Activated CD4-positive, alpha-beta T cell treated with anti-CD3 and anti-CD28 coated beads, Interleukin-2, Interleukin-6, amounts not matched to agents 100 ng/mL and 50 ng/mL, durations not matched to agents 16 hours and 8 hours (primary cell): ENCODE measurements around the gene DOK1.

ENCODE experiments used
- DNase-seq: peaks from one replicate; pipeline ENCODE4 v3.0.0-alpha.2; 2020

The DOK1 gene

DNA sequence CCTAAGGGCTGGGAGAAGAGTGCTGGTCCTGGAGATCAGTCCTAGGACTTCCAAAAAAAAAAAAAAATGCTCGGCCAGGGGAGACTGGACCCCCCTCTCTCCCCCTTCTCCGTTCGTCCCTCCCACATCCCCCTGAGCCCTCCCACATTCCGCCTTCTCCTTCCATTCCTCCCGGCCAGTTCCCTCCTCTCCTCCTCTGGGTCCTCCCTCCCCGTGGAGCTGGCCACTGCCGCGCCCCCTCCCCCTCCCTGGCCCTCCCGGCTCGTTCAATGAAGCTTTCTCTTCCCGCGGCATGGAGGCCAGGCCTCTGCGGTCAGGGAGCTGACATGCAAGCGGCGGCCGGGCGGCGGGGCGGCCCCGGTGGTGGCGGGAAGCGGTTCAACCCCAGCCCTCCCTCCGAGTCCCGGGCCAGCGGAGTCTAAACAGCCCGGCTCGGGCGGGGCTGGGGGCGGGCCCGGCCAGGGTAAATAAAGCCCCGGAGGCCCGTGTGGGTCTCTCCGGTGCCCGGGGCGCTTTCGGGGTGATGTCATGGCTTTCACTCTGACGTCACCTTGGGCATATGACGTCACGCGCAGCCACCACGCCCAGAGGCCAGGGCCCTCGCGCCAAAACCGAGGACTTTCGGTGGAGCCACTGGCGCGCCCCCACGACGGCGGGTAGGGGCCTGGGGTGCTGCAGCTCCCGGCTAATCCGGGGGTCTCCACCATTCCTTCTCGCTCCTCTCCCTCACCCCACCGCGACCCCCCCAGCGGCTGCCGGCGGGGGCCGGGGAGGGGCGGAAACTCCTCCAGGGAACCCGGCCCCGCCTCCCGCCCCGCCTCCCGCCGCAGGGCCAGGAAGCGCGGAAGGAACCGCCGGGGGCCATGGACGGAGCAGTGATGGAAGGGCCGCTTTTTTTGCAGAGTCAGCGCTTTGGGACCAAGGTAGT lies at the start of gene DOK1, which contains the start of gene LOXL3:
Gene DOK1, plus strand, starts transcription at position 829 of the 928 bp plus-strand sequence. Its CDS starts 35 bp downstream, at position 864.
Gene LOXL3, minus strand, starts transcription at position 51 of the 928 bp plus-strand sequence. CDS start 1,308 bp downstream, outside the sequence.
- DNase-seq = peak; percentile 91

DNA sequence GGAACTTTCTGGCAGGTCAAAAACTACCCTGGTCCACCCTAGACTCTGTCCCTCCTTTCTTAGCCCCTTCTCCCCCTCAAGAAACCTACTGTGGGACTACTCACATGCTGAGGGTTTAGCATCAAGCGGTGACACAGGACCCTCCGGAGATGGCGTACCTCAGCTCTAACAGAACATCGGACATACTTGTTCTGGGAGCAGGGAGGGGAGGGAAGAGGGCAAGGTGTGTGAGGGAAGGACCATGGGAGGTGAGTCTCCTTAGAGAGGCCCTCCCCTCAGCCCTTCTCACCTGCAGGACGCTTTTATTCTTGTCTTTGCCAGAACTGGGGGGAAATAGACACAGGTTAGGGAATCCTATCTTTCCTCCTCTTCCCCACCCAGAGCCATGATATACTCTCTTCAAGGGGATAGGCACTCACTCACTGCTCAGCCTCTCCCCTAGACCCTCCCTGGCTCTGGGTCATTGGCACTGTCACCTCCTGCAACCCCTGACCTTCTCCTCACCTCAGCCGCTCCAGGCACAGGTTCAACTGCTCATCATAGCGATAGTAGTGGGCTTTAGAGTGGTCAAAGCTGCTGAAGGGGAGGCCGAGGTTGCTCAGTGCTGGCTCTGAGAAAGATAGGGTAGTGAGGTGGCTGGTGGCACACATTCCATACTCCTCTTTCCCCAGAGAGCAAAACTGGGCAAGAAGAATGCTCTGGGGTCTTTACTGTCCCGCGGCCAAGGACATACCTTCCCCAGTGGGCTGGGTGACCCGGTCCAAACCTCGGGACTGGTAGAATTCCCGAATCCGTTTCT lies 48.9 kb upstream of the DOK1 start:
- no peak for DNase-seq

DNA sequence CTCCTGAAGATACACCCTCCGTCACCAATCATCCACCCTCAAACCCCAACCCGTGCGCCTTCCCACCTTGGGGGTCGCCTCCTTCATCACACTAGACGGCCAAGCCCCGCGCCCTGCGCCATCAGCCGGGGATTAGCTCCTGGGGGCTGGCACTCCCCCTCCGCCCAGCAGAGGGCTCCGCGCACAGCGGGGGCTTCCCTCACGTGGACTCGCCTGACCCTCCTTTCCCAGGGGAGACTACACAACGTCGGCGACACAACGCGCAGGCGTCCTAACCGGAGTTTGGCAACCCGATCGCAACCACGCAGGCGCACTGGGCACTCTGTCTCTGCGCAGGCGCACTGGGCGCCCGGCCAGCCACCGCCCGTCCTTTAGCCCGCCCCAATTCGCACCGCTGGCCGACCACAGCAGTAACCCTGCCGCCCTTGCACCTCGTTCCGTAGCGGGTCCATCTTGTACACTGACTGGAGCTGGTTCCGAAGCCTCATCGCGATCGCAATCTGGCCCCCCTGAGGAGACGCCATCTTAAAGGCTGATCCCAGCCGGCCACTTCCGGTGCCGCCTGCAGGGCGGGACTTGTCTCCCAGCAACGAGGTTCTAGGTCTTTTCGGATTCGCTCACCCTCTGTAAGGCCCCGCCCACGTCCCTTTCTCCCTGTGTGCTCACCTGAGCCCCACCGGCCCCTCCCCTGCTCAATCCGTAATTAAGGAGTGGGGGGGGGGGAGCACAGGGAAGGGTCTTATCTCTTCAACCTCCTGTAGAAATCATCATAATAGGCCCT lies 47.2 kb upstream of the DOK1 start, which contains the start of gene PCGF1:
Gene PCGF1, minus strand, starts transcription at position 551 of the 781 bp plus-strand sequence. Its CDS starts 27 bp downstream, at position 524.
- peak; percentile 98 for DNase-seq

DNA sequence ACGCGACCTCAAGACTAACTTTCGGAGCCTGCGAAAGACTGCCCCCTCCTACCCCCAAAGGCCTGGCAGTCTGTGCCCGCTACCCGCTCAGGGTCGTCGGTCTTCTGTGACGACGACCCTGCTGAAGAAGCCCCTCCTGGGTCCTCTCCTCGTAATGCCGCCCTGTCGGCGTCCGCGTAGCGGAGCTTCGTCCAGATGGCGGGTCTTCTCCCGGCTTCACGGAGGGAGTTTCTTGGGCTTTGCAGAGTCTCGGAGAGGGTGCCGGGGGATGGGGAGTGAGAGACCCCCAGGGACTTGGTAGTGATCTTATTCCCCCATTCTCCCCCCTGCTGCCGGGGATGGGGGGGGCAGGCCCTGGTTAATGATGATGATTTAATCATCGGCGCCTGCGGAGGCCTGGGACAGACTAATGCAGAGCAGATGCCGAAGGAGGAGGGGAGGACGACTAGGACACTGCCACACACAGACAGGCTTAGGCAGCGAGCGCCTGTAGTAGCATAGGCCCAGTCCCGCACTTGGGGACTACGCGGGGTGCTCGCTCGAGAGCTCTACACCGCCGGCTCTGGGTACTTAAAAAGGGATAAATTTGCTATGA lies 46.5 kb upstream of the DOK1 start:
- no peak for DNase-seq

DNA sequence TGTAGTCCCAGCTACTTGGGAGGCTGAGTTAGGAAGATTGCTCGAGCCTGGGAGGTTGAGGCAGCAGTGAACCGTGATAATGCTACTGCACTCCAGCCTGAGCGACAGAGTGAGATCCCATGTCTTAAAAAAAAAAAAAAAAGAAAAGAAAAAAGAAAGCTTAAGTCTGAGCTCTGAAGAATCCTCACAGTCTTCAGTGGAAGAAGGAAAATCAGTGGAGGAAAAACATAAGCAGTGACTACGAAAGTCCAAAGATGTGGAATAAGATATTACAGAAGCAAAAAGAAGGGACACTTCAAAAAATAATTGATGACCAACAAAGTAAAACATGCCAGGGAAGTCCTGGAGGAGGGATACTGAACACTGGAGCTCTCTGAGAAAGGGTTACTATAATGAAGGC lies 44.2 kb upstream of the DOK1 start:
- DNase-seq = no peak

DNA sequence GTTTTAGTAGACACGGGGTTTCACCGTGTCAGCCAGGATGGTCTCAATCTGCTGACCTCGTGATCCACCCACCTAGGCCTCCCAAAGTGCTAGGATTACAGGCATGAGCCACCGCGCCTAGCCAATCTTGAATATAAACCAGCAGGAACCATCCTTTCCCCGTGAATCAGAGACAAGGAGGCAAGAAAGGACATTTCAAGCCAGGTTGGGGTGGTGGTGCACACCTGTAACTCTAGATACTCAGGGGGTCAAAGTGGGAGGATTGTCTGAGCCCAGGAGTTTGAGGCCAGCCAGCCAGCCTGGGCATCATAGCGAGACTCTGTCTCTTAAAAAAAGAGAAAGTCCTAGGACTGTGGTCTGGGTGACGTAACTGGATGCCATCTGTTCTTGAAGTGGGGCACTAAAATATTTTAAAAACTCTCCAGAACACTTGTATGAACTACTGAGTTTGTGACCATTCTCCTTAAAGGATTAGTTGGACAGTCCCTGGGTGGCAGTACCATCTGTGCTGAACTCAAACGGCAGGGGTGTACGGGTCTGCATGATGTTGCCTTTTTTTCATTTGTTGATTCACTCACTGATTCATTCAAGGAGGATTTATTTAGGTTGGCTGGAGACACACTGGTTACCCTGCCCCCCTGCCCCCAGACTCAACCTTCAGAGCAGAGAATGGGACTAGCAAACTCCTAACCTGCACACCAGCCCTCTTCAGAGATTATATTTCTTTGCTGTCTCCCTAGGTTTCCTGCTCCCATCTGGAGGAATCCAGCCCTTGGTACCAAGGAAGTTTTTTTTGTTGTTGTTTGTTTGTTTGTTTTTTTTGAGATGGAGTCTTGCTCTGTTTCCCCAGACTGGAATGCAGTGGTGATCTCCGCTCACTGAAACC lies 43.2 kb upstream of the DOK1 start:
- DNase-seq = no peak

DNA sequence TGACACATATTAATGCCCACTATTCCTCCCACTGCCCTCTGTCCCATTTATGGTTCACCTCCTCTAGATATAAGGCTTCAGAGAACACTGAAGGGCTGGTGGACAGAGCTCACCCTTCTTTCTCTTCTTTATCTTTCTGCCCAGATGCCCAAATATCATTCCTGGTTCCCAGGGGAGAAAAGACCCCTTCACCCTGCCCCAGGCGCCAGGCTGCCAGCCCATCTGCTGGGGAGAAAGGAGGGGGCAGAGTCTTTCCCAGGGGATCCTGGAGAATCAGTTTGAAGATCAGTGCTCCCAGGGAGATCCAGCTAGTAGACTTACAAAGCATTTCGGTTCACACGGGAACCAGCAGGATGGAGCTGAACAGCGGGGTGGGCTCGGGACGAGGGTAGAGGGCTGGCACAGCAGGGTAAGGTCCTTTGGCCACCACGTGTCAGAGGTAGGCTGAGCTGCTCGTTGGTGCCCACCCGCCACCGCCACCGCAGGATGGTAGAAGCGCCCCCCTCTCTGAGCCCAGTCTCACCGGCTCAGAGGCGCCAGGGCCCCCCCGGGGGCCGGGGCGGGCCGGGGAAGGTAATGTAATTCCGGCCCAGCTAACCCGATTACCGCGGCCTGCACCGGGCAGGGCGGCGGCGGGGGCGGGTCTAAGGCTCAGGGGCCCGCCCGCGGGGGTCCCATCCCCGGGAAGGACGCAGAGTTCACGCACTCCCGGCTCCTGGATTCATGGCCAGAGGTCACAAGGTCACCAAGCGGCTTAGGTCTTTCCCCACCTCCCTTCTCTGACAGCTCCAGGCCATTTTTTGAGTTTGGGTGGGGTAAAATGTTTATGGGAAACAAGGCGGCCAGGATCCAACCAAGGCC lies 41.5 kb upstream of the DOK1 start:
- DNase-seq = no peak

DNA sequence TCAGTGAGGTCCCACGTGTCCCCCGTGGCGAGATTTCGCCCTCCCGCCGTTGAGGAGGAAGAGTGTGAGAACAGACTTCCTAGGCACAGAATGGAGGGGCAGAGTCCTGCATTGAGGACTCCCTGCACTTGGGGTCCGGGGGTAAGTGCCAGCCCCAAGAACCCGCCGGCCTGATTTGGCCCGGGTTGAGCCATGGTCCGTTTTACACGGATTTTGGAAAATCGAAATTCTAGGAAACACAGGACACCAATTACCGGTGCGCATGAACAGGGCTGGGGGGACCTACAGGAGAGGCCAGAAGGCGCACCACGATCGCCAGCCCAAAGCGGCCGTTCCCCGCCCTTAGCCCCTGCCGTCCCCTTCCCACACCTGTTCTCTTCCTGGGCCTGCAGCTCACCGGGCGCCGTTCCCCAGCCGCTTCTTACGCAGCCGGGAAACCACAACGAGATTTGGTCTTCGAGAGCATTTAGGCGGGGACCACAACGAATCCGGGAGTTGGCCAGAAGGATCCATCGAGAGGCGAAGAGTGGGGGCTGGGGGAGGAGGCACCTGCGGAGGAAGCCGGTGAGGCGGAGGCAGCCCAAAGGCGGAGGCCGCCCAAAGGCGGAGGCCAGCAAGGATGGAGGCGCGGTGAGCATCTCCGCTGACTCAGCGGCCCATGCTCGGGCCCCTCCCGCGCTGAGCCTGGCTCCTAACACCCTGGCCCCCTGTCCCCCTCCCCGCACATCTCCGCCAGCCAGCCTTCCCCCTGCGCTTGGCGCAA lies 40.7 kb upstream of the DOK1 start:
- peak; percentile 43 for DNase-seq

DNA sequence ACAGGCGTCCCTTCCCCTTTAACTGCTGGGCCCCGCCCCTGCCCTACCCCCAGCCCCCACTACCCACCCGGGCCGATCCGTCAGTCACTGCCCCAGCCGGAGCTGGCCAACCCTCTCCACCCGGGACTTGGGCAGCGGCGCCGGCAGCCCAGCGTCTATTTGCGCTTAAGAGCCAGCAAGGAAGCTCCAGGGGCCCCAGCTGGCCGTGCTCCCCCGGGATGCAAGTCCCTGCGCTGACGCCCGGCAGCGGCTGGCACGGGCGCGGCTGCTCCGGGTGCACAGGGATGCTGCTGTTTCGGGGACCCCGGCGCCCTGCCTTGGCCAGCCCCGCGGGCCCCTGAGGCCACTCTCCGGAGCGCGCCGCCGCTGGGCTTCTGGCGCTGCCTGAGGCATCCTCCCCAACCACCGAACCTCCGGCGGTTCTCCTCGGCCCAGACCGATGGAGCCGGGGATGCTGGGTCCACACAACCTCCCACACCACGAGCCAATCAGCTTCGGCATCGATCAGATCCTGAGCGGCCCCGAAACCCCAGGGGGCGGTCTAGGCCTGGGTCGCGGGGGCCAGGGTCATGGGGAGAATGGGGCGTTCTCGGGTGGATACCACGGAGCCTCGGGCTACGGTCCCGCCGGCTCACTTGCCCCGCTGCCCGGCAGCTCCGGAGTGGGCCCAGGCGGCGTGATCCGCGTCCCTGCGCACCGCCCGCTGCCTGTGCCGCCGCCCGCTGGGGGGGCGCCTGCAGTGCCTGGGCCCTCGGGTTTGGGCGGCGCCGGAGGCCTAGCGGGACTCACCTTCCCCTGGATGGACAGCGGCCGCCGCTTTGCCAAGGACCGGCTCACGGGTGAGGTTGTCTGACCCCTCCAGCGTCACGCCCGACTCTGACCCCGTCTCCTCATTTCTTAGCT lies 39.9 kb upstream of the DOK1 start, which contains the start of gene TLX2:
Gene TLX2, plus strand, starts transcription at position 83 of the 903 bp plus-strand sequence. Its CDS starts 357 bp downstream, at position 440.
- no peak for DNase-seq

DNA sequence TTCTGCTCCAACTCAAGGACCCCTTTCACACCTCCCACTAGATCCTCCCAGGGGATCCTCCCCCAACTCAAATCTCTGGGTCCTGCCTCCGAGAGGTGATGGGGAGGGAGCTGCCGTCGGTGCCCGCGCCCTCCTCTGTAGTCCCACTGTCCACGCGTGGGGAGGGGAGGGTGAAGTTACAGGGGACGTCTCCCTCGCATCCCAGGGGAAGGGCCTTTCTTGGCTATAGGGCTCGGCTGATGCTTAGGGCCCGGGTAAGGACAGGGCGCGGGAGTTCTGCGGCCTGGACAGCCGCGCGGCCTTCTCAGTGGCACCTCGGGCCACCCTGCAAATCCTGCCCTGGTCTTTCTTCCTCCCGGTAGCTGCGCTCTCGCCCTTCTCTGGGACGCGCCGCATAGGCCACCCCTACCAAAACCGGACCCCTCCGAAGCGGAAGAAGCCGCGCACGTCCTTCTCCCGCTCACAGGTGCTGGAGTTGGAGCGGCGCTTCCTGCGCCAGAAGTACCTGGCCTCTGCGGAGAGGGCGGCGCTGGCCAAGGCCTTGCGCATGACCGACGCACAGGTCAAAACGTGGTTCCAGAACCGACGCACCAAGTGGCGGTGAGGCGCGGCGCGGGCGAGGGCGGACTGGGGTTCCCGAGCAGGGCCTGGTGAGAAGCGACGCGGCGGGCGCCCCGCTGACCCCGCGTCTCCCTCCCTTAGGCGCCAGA lies 39.1 kb upstream of the DOK1 start:
- DNase-seq = no peak

DNA sequence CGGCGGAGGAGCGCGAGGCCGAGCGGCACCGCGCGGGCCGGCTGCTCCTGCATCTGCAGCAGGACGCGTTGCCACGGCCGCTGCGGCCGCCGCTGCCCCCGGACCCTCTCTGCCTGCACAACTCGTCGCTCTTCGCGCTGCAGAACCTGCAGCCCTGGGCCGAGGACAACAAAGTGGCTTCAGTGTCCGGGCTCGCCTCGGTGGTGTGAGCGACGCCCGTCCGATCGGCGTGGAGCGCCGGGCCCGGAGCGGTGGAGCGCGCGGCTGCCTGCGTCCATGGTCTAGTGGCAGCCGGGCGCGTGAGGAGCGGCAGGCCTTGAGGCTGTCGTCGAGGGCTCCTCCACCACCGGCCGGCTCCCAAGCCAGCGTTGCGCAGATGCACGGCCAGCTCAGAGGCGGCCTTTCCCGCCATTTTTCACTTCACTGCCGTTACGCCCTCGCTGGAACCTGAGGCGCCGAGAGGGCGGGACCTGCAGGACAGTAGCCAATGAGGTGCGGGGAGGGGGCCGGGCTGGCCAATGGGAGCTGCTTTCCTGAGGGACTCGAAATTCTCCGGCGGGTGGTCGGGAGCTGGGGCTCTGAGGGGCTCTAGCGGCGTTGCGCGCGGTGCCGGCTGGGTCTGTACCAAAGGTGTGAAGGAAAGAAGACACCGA lies 38.4 kb upstream of the DOK1 start:
- DNase-seq = peak; percentile 81

DNA sequence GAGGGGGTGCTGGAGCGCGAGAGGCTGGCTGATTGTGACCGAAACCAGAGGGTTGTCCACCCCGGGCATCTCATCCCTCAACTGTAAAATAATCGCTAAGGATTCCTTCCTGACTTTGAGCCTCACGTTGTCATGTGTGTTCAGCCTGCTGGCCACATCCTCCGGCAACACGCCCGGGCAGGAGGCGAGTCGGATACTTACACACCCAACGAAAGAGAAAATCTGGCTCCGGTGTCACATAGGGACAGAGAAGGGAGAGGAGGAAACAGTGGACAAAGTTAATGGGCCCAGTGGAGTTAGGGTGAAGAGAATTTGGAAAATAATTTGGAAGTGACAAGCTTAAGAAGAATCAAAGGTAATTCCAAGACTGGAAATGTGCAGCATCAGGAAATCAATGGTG lies 37.9 kb upstream of the DOK1 start:
- no peak for DNase-seq

DNA sequence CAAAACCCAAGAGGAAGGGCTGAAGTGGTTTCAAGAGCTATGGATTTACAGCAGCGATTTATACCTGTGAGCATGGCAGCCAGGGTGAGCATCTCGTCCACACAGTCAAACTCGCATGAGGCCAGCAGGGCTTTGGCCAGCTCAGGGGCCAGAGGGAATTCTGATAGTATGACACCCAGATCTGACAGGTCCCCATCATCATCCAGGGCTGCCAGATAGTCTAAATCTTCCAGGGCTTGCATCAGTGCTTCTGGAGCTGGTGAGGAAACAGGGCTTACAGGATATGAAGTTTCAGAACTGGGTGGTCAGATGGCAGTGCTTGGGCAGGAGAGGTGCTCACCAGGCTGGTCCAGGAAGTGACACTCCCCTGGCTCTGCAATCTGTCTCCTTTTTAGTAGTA lies 32.0 kb upstream of the DOK1 start:
- DNase-seq = no peak

DNA sequence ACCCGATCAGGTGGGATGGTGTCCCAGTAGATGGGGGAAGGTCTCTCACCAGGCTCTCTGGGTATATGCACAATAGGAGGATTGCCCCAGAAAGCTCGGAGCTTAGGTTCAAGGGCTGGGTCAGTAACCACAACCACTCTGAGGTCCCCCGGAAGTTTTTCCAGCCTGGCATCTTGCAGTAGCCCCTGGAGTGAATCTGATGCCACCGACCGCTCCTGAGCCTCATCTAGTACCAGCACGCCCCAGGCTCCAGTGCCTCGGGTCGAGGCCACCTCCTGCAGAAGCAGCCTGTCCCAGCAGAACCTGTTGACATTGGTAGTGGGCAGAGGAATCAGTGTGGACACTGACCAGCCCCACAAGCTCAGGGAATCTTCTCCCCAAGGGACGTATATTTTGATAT lies 30.5 kb upstream of the DOK1 start:
- no peak for DNase-seq

DNA sequence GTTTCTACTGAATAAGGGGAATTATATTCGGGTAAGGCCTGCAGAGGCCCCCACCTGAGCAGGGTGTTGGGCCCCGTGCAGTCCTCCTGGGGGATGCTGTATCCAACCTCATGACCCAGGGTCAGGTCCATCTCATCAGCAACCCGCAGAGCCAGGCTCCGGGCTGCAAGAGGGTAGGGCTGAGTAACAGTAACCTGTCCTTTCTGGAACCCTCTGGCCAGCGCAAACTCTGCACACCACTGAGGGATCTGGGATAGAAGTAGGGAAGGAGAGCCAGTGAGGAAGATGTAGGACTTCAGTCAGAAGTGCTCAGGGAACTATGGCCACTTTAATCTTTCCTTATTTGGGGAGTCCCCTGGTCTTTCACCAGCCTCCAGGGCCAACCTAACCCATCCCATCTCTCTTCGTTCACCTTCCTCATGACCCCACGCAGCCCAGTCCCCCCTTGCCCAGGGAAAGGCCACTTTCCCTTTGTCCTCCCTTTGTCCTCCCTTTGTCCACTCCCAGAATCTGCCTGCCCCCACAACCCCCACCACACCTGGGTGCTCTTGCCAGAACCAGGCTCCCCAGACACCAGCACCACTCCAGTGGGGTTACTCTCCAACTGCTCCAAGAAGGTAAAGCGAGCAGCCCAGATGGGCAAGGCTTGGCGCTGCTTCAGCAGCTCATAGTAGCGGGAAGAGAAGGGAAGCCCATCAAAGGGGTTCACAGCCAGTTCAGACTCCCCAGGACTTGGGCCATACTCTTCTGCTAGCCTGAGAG lies 29.4 kb upstream of the DOK1 start:
- DNase-seq = no peak
